ENCODE measurements around the gene SRGAP3.

Gene SRGAP3

GRCh38 chr3:9194509-9195184, 54.8 kb downstream of the SRGAP3 start:
- no peaks in the 10 kb centered on the region for H4K20me1 ChIP-seq (ENCODE audit: insufficient read depth)
- no peaks in the 10 kb centered on the region for H3K79me2 ChIP-seq (ENCODE audit: insufficient read depth, low read depth)
- H3K4me1 ChIP-seq (ENCODE audit: low read depth, poor library complexity, severe bottlenecking) = no peaks in the 10 kb centered on the region
- no peak overlapping the region for H3K9ac ChIP-seq
- no peak overlapping the region for H3K4me2 ChIP-seq
- no peak for TF ChIP-seq CTCF (conservative IDR thresholded peaks at IDR 0.05; ENCODE audit: low read depth, low read length)
- H2AFZ ChIP-seq (ENCODE audit: low read depth) = no peak overlapping the region
- H3K36me3 ChIP-seq (ENCODE audit: insufficient read depth) = no peaks in the 10 kb centered on the region
- H3K27ac ChIP-seq = no peak overlapping the region
- H3K27me3 ChIP-seq (ENCODE audit: insufficient read depth, low read depth) = no peaks in the 10 kb centered on the region
- H3K4me3 ChIP-seq (IDR thresholded peaks at IDR 0.05; ENCODE audit: insufficient read depth, low read depth, low read length) = no peak overlapping the region

GRCh38 chr3:9193633-9194195, 55.7 kb downstream of the SRGAP3 start:
- TF ChIP-seq CTCF (conservative IDR thresholded peaks at IDR 0.05; ENCODE audit: low read depth, low read length) = no peak
- H3K79me2 ChIP-seq (ENCODE audit: insufficient read depth, low read depth) = no peaks in the 10 kb centered on the region
- no peaks in the 10 kb centered on the region for H4K20me1 ChIP-seq (ENCODE audit: insufficient read depth)
- no peak overlapping the region for H3K4me3 ChIP-seq (IDR thresholded peaks at IDR 0.05; ENCODE audit: insufficient read depth, low read depth, low read length)
- no peak overlapping the region for H3K4me2 ChIP-seq
- H2AFZ ChIP-seq (ENCODE audit: low read depth) = no peak overlapping the region
- no peaks in the 10 kb centered on the region for H3K27me3 ChIP-seq (ENCODE audit: insufficient read depth, low read depth)
- no peak overlapping the region for H3K9ac ChIP-seq
- H3K4me1 ChIP-seq (ENCODE audit: low read depth, poor library complexity, severe bottlenecking) = no peaks in the 10 kb centered on the region
- no peak overlapping the region for H3K27ac ChIP-seq
- H3K36me3 ChIP-seq (ENCODE audit: insufficient read depth) = no peaks in the 10 kb centered on the region

- no peak overlapping the region for H3K9ac ChIP-seq
- H3K36me3 ChIP-seq (ENCODE audit: insufficient read depth) = no peaks in the 10 kb centered on the region
- TF ChIP-seq CTCF (conservative IDR thresholded peaks at IDR 0.05; ENCODE audit: low read depth, low read length) = no peak
- H3K4me2 ChIP-seq = no peak overlapping the region
- no peak overlapping the region for H3K4me3 ChIP-seq (IDR thresholded peaks at IDR 0.05; ENCODE audit: insufficient read depth, low read depth, low read length)
- no peaks in the 10 kb centered on the region for H3K79me2 ChIP-seq (ENCODE audit: insufficient read depth, low read depth)
- H3K27ac ChIP-seq = no peak overlapping the region
- no peaks in the 10 kb centered on the region for H4K20me1 ChIP-seq (ENCODE audit: insufficient read depth)
- no peaks in the 10 kb centered on the region for H3K4me1 ChIP-seq (ENCODE audit: low read depth, poor library complexity, severe bottlenecking)
- no peak overlapping the region for H2AFZ ChIP-seq (ENCODE audit: low read depth)
- H3K27me3 ChIP-seq (ENCODE audit: insufficient read depth, low read depth) = no peaks in the 10 kb centered on the region
Observed at GRCh38 chr3:9193211-9193610, 56.2 kb downstream of the SRGAP3 start.

GRCh38 chr3:9192248-9193025, 57.0 kb downstream of the SRGAP3 start:
- no peaks in the 10 kb centered on the region for H3K79me2 ChIP-seq (ENCODE audit: insufficient read depth, low read depth)
- no peaks in the 10 kb centered on the region for H4K20me1 ChIP-seq (ENCODE audit: insufficient read depth)
- H3K36me3 ChIP-seq (ENCODE audit: insufficient read depth) = no peaks in the 10 kb centered on the region
- no peak overlapping the region for H3K9ac ChIP-seq
- no peak overlapping the region for H3K4me2 ChIP-seq
- no peak for TF ChIP-seq CTCF (conservative IDR thresholded peaks at IDR 0.05; ENCODE audit: low read depth, low read length)
- no peaks in the 10 kb centered on the region for H3K4me1 ChIP-seq (ENCODE audit: low read depth, poor library complexity, severe bottlenecking)
- no peak overlapping the region for H3K4me3 ChIP-seq (IDR thresholded peaks at IDR 0.05; ENCODE audit: insufficient read depth, low read depth, low read length)
- no peak overlapping the region for H2AFZ ChIP-seq (ENCODE audit: low read depth)
- no peak overlapping the region for H3K27ac ChIP-seq
- no peaks in the 10 kb centered on the region for H3K27me3 ChIP-seq (ENCODE audit: insufficient read depth, low read depth)

Measured in KMS-11 (cell line).